Heart right ventricle (tissue), 16 donors: ENCODE measurements around the gene LRMDA. TPM values are rescaled to one million over a fixed set of nuclear protein-coding genes. Genes with fewer than 3 reads are reported as not detected.

ENCODE experiments used
- ATAC-seq, 8 donors: fragments of 200-7000 bp; cut with Tn5 transposase; one replicate each; pipeline ENCODE4 v1.9.1; 2020; ENCODE audit warnings: mild to moderate bottlenecking in 8 of 8, moderate library complexity in 8 of 8, moderate number of reproducible peaks in 1 of 8
- DNase-seq, 2 donors: peaks; one replicate each; pipeline ENCODE4 v3.0.0-alpha.2; 2020
- H3K27ac ChIP-seq, 10 donors: fragments of 200-600 bp; sonication (generic) in 2 of 10; one replicate each; pipeline versions ENCODE4 v1.5.0 to v1.8.0; 2020 to 2022; ENCODE audit warnings: mild to moderate bottlenecking in 3 of 10
- H3K27me3 ChIP-seq, 7 donors: fragments of 200-600 bp; one replicate each; pipeline ENCODE4 v1.8.0; 2021 to 2022; ENCODE audit warnings: mild to moderate bottlenecking in 2 of 7
- H3K36me3 ChIP-seq, 9 donors: fragments of 200-600 bp; sonication (generic) in 1 of 9; one replicate each; pipeline versions ENCODE4 v1.5.0 to v1.8.0; 2020 to 2022; ENCODE audit warnings: mild to moderate bottlenecking in 2 of 9
- H3K4me1 ChIP-seq, 9 donors: fragments of 200-600 bp; sonication (generic) in 1 of 9; one replicate each; pipeline versions ENCODE4 v1.5.0 to v1.8.0; 2020 to 2022; ENCODE audit warnings: mild to moderate bottlenecking in 4 of 9
- H3K4me3 ChIP-seq, 10 donors: fragments of 200-600 bp; sonication (generic) in 2 of 10; one replicate each; pipeline versions ENCODE4 v1.5.0 to v1.8.0; 2020 to 2022; ENCODE audit warnings: mild to moderate bottlenecking in 7 of 10, moderate library complexity in 2 of 10
- H3K9me3 ChIP-seq, 11 donors: fragments of 200-600 bp in 10 of 11; sonication (generic) in 2 of 11; one replicate each; pipeline versions ENCODE4 v1.5.0 to v1.8.0; 2013 to 2022; ENCODE audit warnings: mild to moderate bottlenecking in 2 of 11, control low read depth in 1 of 11, moderate library complexity in 1 of 11
- CTCF ChIP-seq, 9 donors: fragments of 200-600 bp; sonication (generic) in 2 of 9; IDR thresholded peaks; one replicate each; pipeline versions ENCODE4 v1.5.0 to v1.8.0; 2021 to 2022; ENCODE audit warnings: antibody characterized with exemption in 9 of 9, mild to moderate bottlenecking in 5 of 9, moderate library complexity in 1 of 9
- WGBS, 2 donors: extraction: QIAGEN DNeasy Blood & Tissue Kit; methylation state at CpG; one replicate each; pipeline ENCODE4 v1.1.7; 2013; ENCODE audit warnings: inconsistent platforms in 1 of 2; 5-methylcytosine and 5-hydroxymethylcytosine counted together
- intact Hi-C, 10 donors: fragments of 100-400 bp; cut with DNase I; formaldehyde crosslinking; loops; one replicate each; pipeline versions ENCODE4 v1.11.1 to v1.14.2; 2022
- polyA plus RNA-seq, 2 donors: library from polyadenylated mRNA; stranded (reverse); fragments of 200-250 nt; gene quantifications; one replicate each; pipeline ENCODE4 v1.2.3, GENCODE V29; 2013
- total RNA-seq, 10 donors: library from RNA; stranded (reverse); fragmentation: NEBNext Ultra II Directional in 3 of 10; extraction: Animal tissue kit (Norgen Biotek cat#: 25700) in 3 of 10; gene quantifications; one replicate each; pipeline versions ENCODE4 v1.2.1 to v1.2.4, GENCODE V29; 2021 to 2023
- donor health status: Arrhythmogenic right ventricular cardiomyopathy.
- donor health status: ischemic (EF 13 %, LVEDD 7.1; RV severe dilation, severe dysfunction).
- donor health status: healthy with polysubstance abuse.
- donor health status: DM: no; HTN: yes; CAD: no.
- donor health status: DM: no; HTN: no; CAD: no.
- donor health status: ischemic (EF 25% LVEDD 6.9; RV normal size, moderate dysfunction).
- donor health status: ischemic (EF 25% LVEDD 5.7; RV mildly dilated, moderate dysfunction).
- donor health status: healthy.
- donor health status: DM: yes; HTN: yes; CAD: no.
- donor health status: Ischemic cardiomyopathy.
- donor health status: ischemic (EF 35%, LVEDD 5.7; RV mildly dilated, moderate dysfunction).
- donor health status: nonischemic (EF 11% LVEDD 7.7; RV severe dilation, severe dysfunction).
- donor health status: DM: yes; HTN: yes; CAD: no.
- donor health status: PGD.
- donor health status: ischemic (EF 29% LVEDD 5.4; RV normal size, mild dysfunction).
- donor health status: nonischemic (EF 23%, LVEDD 6.1; RV moderate dilation, normal function).

LRMDA gene
- total and polyA plus RNA-seq, 12 donors, result 4.0 to 59.8 (median 12.7) TPM

GRCh38 chr10:75779276-75779675, 347.9 kb downstream of the LRMDA start:
- peak in 1 of 2 donors; percentile 21 for DNase-seq
- 88 to 94% methylated on average over 1 of the region's 1 CpG for WGBS, 2 donors
- Histone ChIP-seq H3K36me3 (no peaks in the 10 kb centered on the region), H3K27me3 (no peaks in the 10 kb centered on the region), H3K27ac (peak overlapping the region in 6 of 10 donors; percentile 23 to 52 (median 44)), H3K4me1 (peaks cover 0 to 43% (median 7%) of the 10 kb centered on the region in 9 donors), H3K4me3 (no peak overlapping the region), H3K9me3 (no peaks in the 10 kb centered on the region)
- intact Hi-C loops, result loop anchor here in 1 of 10 donors (10.0 kb wide), 1 partner anchor 374 kb away; the partner anchor contains the start of gene ZNF503
- ATAC-seq, result peak; percentile 47 to 81 (median 54)
- no peak for TF ChIP-seq CTCF (IDR thresholded peaks at IDR 0.05)

GRCh38 chr10:75782463-75783248, 351.2 kb downstream of the LRMDA start:
- no peaks in the 10 kb centered on the region for H3K36me3 ChIP-seq
- H3K4me1 ChIP-seq, result peaks cover 0 to 30% (median 7%) of the 10 kb centered on the region in 9 donors
- ATAC-seq (no peak), DNase-seq (no peak)
- no peaks in the 10 kb centered on the region for H3K9me3 ChIP-seq
- no peaks in the 10 kb centered on the region for H3K27me3 ChIP-seq
- no peak for TF ChIP-seq CTCF (IDR thresholded peaks at IDR 0.05)
- intact Hi-C loops, result no loop called here
- WGBS, 2 donors, result 74 to 75% methylated on average over 18 of the region's 18 CpGs
- no peak overlapping the region for H3K27ac ChIP-seq
- H3K4me3 ChIP-seq, result no peak overlapping the region

GRCh38 chr10:75788394-75789205, 357.2 kb downstream of the LRMDA start:
- no peak for DNase-seq
- Histone ChIP-seq H3K4me3 (peak overlapping the region in 1 of 10 donors; percentile 1), H3K4me1 (peaks cover 0 to 17% (median 14%) of the 10 kb centered on the region in 9 donors), H3K27me3 (no peaks in the 10 kb centered on the region), H3K9me3 (no peaks in the 10 kb centered on the region), H3K27ac (peak overlapping the region in 6 of 10 donors; percentile 4 to 40 (median 24)), H3K36me3 (no peaks in the 10 kb centered on the region)
- intact Hi-C loops, result no loop called here
- peak in 6 of 8 donors; percentile 30 to 61 (median 48) for ATAC-seq
- 58 to 63% methylated on average over 4 of the region's 4 CpGs for WGBS, 2 donors
- no peak for TF ChIP-seq CTCF (IDR thresholded peaks at IDR 0.05)

GRCh38 chr10:75793848-75794247, 362.4 kb downstream of the LRMDA start:
- Histone ChIP-seq H3K4me1 (peaks cover 0 to 10% (median 4%) of the 10 kb centered on the region in 9 donors), H3K27me3 (no peaks in the 10 kb centered on the region), H3K4me3 (no peak overlapping the region), H3K27ac (no peak overlapping the region), H3K9me3 (peaks cover 0 to 32% (median 18%) of the 10 kb centered on the region in 11 donors), H3K36me3 (peaks cover 0 to 7% (median 0%) of the 10 kb centered on the region in 9 donors)
- 29 to 62% methylated on average over 1 of the region's 1 CpG for WGBS, 2 donors
- TF ChIP-seq CTCF (IDR thresholded peaks at IDR 0.05), result no peak
- intact Hi-C loops, result no loop called here
- DNase-seq (no peak), ATAC-seq (no peak)
